HepG2 (cell line): ENCODE results near the gene CIAO3. TPM values are rescaled to one million over a fixed set of nuclear protein-coding genes. Genes with fewer than 3 reads are reported as not detected.

ENCODE experiments used
- ATF1 ChIP-seq: IDR thresholded peaks from 2 replicates; pipeline ENCODE4 v1.6.1; 2016; ENCODE audit warnings: mild to moderate bottlenecking, control low read depth
- ATF7-NPFF ChIP-seq: sonication (generic); formaldehyde crosslinking; IDR thresholded peaks from 2 replicates; pipeline ENCODE4 v1.8.1; 2023; ENCODE audit warnings: mild to moderate bottlenecking, low read depth, missing genetic modification reagents, moderate library complexity
- CAMTA2 ChIP-seq: sonication (generic); formaldehyde crosslinking; IDR thresholded peaks from 2 replicates; pipeline ENCODE4 v1.4.0; 2020; ENCODE audit warnings: mild to moderate bottlenecking, missing genetic modification reagents, borderline replicate concordance
- EEA1 ChIP-seq: sonication (generic); formaldehyde crosslinking; IDR thresholded peaks from 2 replicates; pipeline ENCODE4 v1.5.1; 2020; ENCODE audit warnings: mild to moderate bottlenecking, missing genetic modification reagents, borderline replicate concordance
- FOXK1 ChIP-seq: sonication (generic); formaldehyde crosslinking; IDR thresholded peaks from 2 replicates; pipeline ENCODE4 v1.4.0; 2020; ENCODE audit warnings: low read depth, missing genetic modification reagents, borderline replicate concordance
- GATA4 ChIP-seq: sonication (generic); IDR thresholded peaks from 2 replicates; pipeline ENCODE4 v1.6.1; 2016; ENCODE audit warnings: antibody characterized with exemption, low read depth, borderline replicate concordance
- GTF3A ChIP-seq: sonication (generic); formaldehyde crosslinking; conservative IDR thresholded peaks from 2 replicates; pipeline ENCODE4 v1.4.0; 2020; ENCODE audit warnings: mild to moderate bottlenecking, missing genetic modification reagents
- HDAC2 ChIP-seq: sonication (generic); formaldehyde crosslinking; IDR thresholded peaks from 2 replicates; pipeline ENCODE4 v1.4.0; 2020; ENCODE audit warnings: missing genetic modification reagents
- JUND ChIP-seq: sonication (generic); formaldehyde crosslinking; IDR thresholded peaks from 2 replicates; pipeline ENCODE4 v1.8.0; 2022; ENCODE audit warnings: mild to moderate bottlenecking, missing genetic modification reagents
- KLF16 ChIP-seq, 2 experiments: sonication (generic) in 1 of 2; formaldehyde crosslinking in 1 of 2; IDR thresholded peaks; 2 replicates each; pipeline versions ENCODE4 v1.6.1 to v1.8.0; 2016 to 2023; ENCODE audit warnings: missing genetic modification reagents in 2 of 2, missing compliant biosample characterization in 1 of 2
- PTBP1 ChIP-seq: fragments of 200-400 bp; formaldehyde crosslinking; IDR thresholded peaks from 2 replicates; pipeline ENCODE4 v1.6.1; 2018; ENCODE audit warnings: low read length, low read depth; ENCODE audit not compliant: poor library complexity, severe bottlenecking
- SIN3B ChIP-seq: fragments of 150-350 bp; IDR thresholded peaks from 2 replicates; pipeline ENCODE4 v1.6.1; 2014; ENCODE audit warnings: low read length
- SMAD1 ChIP-seq: sonication (generic); formaldehyde crosslinking; IDR thresholded peaks from 2 replicates; pipeline ENCODE4 v1.4.0; 2020; ENCODE audit warnings: missing genetic modification reagents, low read depth, mild to moderate bottlenecking, borderline replicate concordance
- SRSF1 ChIP-seq: fragments of 200-400 bp; formaldehyde crosslinking; optimal IDR thresholded peaks from 2 replicates; pipeline ENCODE3; 2017; ENCODE audit warnings: mild to moderate bottlenecking, low read depth, low read length, moderate library complexity
- TBP ChIP-seq: sonication (generic); formaldehyde crosslinking; IDR thresholded peaks from 2 replicates; pipeline ENCODE4 v1.5.0; 2020; ENCODE audit warnings: missing genetic modification reagents
- THAP11 ChIP-seq: IDR thresholded peaks from 2 replicates; pipeline ENCODE4 v1.6.1; 2016; ENCODE audit warnings: missing biosample characterization, missing genetic modification reagents
- TOPORS ChIP-seq: sonication (generic); formaldehyde crosslinking; IDR thresholded peaks from 2 replicates; pipeline ENCODE4 v1.8.0; 2023; ENCODE audit warnings: mild to moderate bottlenecking, missing genetic modification reagents
- ZNF234 ChIP-seq: sonication (generic); formaldehyde crosslinking; conservative IDR thresholded peaks from 2 replicates; pipeline ENCODE4 v1.5.1; 2020; ENCODE audit warnings: mild to moderate bottlenecking, missing genetic modification reagents
- ZNF34 ChIP-seq: sonication (generic); formaldehyde crosslinking; IDR thresholded peaks from 2 replicates; pipeline ENCODE4 v1.4.0; 2020; ENCODE audit warnings: mild to moderate bottlenecking, missing genetic modification reagents, borderline replicate concordance
- ZNF354B ChIP-seq: sonication (generic); formaldehyde crosslinking; IDR thresholded peaks from 2 replicates; pipeline ENCODE4 v1.8.0; 2022; ENCODE audit warnings: mild to moderate bottlenecking, missing genetic modification reagents
- ZNF430 ChIP-seq: sonication (generic); formaldehyde crosslinking; IDR thresholded peaks from 2 replicates; pipeline ENCODE4 v1.9.0; 2021; ENCODE audit warnings: mild to moderate bottlenecking, missing genetic modification reagents
- ZNF558 ChIP-seq: sonication (generic); formaldehyde crosslinking; IDR thresholded peaks from 2 replicates; pipeline ENCODE4 v1.9.0; 2022; ENCODE audit warnings: mild to moderate bottlenecking, missing genetic modification reagents, borderline replicate concordance
- ZNF83 ChIP-seq: sonication (generic); formaldehyde crosslinking; IDR thresholded peaks from 2 replicates; pipeline ENCODE4 v1.4.0; 2020; ENCODE audit warnings: missing genetic modification reagents, mild to moderate bottlenecking, borderline replicate concordance
- polyA plus RNA-seq, 8 experiments: library from polyadenylated mRNA; depleted of rRNA in 3 of 8; stranded (reverse) in 7 of 8; unstranded in 1 of 8; fragments of >200 nt; fragmentation: Illumina TruSeq in 4 of 8; extraction: Trizol in 4 of 8; gene quantifications; 2 replicates each; pipeline versions ENCODE4 v1.2.1 to v1.2.3, GENCODE V29; 2011 to 2016; ENCODE audit warnings: low read depth in 4 of 8, missing spikeins in 1 of 8, mixed read lengths in 1 of 8; ENCODE audit not compliant: insufficient read depth in 1 of 8
- total RNA-seq, 5 experiments: library from RNA; depleted of rRNA; stranded (reverse); fragments of >200 nt; fragmentation: Illumina TruSeq; extraction: Trizol; gene quantifications; 2 replicates each; pipeline ENCODE4 v1.2.3, GENCODE V29; 2016; ENCODE audit warnings: low read depth in 1 of 5
- TF ChIP-seq, protein P1 (sequence below): IDR thresholded peaks from 2 replicates; pipeline ENCODE4 v1.6.1; 2016
- TF ChIP-seq, protein P2 (sequence below): IDR thresholded peaks from 2 replicates; pipeline ENCODE4 v1.6.1; 2016; ENCODE audit warnings: missing compliant biosample characterization, missing genetic modification reagents, borderline replicate concordance
- TF ChIP-seq, protein P3 (sequence below): sonication (generic); formaldehyde crosslinking; IDR thresholded peaks from 2 replicates; pipeline ENCODE4 v1.4.0; 2020; ENCODE audit warnings: missing genetic modification reagents

Gene CIAO3
- total and polyA plus RNA-seq, 2 of the 13 experiments (the other 11 are each of a cell fraction or from before 2014, with no cell fraction given) = 21.7 to 25.0 TPM

DNA sequence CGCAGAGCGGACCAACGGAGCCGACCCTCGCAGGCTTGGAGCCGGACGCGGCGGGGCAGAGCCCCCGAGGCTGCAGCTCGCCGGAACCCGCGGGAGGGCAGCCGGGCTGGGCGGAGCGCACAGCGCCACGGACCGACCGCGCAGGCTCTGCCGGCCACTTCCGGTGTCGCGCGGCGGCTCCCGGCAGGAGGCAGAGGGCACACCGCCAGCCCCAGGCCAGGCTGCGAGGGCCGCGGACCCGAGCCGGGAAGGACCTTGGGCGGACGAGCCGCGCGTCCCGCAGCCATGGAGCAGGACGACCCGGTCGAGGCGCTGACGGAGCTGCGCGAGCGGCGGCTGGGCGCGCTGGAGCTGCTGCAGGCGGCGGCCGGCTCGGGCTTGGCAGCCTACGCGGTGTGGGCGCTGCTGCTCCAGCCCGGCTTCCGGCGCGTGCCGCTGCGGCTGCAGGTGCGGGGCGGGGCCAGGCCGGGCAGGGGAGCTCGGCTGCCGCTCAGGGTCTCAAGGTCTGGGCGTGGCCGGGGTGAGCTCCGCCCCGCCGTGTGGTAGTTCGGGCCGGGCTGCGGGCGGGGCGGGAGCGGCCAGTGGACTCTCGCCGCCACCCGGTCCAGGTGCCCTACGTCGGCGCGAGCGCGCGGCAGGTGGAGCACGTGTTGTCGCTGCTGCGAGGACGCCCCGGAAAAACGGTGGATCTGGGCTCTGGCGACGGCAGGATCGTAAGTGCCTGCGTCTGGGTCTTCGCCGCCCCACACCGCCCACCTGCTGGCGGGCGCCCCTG lies 19.6 kb downstream of the CIAO3 start, which contains the start of gene ANTKMT (continued):
- TF ChIP-seq JUND (peak; percentile 65; the same call in 1 of the 2 replicates), ZNF83 (CRISPR knock-in tag) (0 out of 2 replicates have a peak, but pooled peaks have one; percentile 54), ATF1 (CRISPR knock-in tag) (no peak), ZNF34 (0 out of 2 replicates have a peak, but pooled peaks have one; percentile 67), HDAC2 (CRISPR knock-in tag) (no peak), PTBP1 (no peak), GTF3A (CRISPR knock-in tag) (no peak), GATA4 (peak; percentile 53; the same call in 1 of the 2 replicates), ZNF430 (peak; percentile 85), KLF16 (CRISPR knock-in tag; IDR thresholded peaks at IDR 0.05) (peak in 1 of 2 experiments; percentile 1; a peak in 1 of 4 replicates), ZNF558 (CRISPR knock-in tag) (peak; percentile 54; the same call in 1 of the 2 replicates), TOPORS (peak; percentile 42; the same call in 1 of the 2 replicates), ZNF234 (CRISPR knock-in tag) (peak; percentile 62; the same call in 1 of the 2 replicates), SIN3B (peak; percentile 78), THAP11 (CRISPR knock-in tag) (peak; percentile 90), TBP (CRISPR knock-in tag) (no peak), SRSF1 (no peak), FOXK1 (CRISPR knock-in tag) (peak; percentile 19; the same call in 1 of the 2 replicates), EEA1 (CRISPR knock-in tag) (peak; percentile 60; the same call in 1 of the 2 replicates), CAMTA2 (CRISPR knock-in tag) (0 out of 2 replicates have a peak, but pooled peaks have one; percentile 82), ZNF354B (CRISPR knock-in tag) (no peak; the same call in 1 of the 2 replicates), SMAD1 (CRISPR knock-in tag) (no peak), ATF7-NPFF (peak; percentile 65; the same call in 1 of the 2 replicates)
- TF ChIP-seq, protein P1, sequence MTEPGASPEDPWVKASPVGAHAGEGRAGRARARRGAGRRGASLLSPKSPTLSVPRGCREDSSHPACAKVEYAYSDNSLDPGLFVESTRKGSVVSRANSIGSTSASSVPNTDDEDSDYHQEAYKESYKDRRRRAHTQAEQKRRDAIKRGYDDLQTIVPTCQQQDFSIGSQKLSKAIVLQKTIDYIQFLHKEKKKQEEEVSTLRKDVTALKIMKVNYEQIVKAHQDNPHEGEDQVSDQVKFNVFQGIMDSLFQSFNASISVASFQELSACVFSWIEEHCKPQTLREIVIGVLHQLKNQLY (CRISPR knock-in tag) = no peak
- TF ChIP-seq, protein P2, sequence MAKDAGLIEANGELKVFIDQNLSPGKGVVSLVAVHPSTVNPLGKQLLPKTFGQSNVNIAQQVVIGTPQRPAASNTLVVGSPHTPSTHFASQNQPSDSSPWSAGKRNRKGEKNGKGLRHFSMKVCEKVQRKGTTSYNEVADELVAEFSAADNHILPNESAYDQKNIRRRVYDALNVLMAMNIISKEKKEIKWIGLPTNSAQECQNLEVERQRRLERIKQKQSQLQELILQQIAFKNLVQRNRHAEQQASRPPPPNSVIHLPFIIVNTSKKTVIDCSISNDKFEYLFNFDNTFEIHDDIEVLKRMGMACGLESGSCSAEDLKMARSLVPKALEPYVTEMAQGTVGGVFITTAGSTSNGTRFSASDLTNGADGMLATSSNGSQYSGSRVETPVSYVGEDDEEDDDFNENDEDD (CRISPR knock-in tag) = peak; percentile 95
- TF ChIP-seq, protein P3, sequence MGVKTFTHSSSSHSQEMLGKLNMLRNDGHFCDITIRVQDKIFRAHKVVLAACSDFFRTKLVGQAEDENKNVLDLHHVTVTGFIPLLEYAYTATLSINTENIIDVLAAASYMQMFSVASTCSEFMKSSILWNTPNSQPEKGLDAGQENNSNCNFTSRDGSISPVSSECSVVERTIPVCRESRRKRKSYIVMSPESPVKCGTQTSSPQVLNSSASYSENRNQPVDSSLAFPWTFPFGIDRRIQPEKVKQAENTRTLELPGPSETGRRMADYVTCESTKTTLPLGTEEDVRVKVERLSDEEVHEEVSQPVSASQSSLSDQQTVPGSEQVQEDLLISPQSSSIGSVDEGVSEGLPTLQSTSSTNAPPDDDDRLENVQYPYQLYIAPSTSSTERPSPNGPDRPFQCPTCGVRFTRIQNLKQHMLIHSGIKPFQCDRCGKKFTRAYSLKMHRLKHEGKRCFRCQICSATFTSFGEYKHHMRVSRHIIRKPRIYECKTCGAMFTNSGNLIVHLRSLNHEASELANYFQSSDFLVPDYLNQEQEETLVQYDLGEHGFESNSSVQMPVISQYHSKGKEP (CRISPR knock-in tag) = no peak
